Measurements from ENCODE around the gene FAM168B. TPM values are rescaled to one million over a fixed set of nuclear protein-coding genes. Genes with fewer than 3 reads are reported as not detected.
"Not testable (repeated sequence)": the region's sequence is repeated elsewhere in the genome, so short reads cannot be mapped to it uniquely, and the experiment has no call there.

FAM168B gene
- polyA plus RNA-seq, 2 of the 4 experiments (the other 2 are of a cell fraction): 83.2 to 86.8 TPM

- CTCF ChIA-PET: interaction anchor here (0.8 to 1.0 kb wide), 2 partner anchors 10 to 15 kb away, joined by 3 read pairs; no protein-coding TSS in a partner anchor
- H3K4me1 ChIP-seq; H3K9me3 ChIP-seq; DNase-seq (ENCODE audit: low read depth in 1 of 2, low spot score in 1 of 2); H3K4me2 ChIP-seq; H3K4me3 ChIP-seq; ATAC-seq; POLR2A ChIA-PET; H3K27ac ChIP-seq; FAIRE-seq: not testable (repeated sequence)
- WGBS (ENCODE audit: missing lambda C conversion rate): 90% methylated on average over 6 of the region's 6 CpGs
Measured at GRCh38 chr2:131068172-131068571, 25.1 kb downstream of the FAM168B start.

GRCh38 chr2:131067465-131068125 is 25.7 kb downstream of the FAM168B start:
- FAIRE-seq (no peak), ATAC-seq (no peak), DNase-seq (ENCODE audit: low read depth in 1 of 2, low spot score in 1 of 2) (no peak)
- ChIA-PET POLR2A (no interaction called here), CTCF (interaction anchor here (1.0 kb wide), 1 partner anchor 15 kb away, joined by 3 read pairs; no protein-coding TSS in a partner anchor)
- H3K4me2 ChIP-seq: no peak overlapping the region
- H3K4me1 ChIP-seq: no peaks in the 10 kb centered on the region
- TF ChIP-seq, protein P1, sequence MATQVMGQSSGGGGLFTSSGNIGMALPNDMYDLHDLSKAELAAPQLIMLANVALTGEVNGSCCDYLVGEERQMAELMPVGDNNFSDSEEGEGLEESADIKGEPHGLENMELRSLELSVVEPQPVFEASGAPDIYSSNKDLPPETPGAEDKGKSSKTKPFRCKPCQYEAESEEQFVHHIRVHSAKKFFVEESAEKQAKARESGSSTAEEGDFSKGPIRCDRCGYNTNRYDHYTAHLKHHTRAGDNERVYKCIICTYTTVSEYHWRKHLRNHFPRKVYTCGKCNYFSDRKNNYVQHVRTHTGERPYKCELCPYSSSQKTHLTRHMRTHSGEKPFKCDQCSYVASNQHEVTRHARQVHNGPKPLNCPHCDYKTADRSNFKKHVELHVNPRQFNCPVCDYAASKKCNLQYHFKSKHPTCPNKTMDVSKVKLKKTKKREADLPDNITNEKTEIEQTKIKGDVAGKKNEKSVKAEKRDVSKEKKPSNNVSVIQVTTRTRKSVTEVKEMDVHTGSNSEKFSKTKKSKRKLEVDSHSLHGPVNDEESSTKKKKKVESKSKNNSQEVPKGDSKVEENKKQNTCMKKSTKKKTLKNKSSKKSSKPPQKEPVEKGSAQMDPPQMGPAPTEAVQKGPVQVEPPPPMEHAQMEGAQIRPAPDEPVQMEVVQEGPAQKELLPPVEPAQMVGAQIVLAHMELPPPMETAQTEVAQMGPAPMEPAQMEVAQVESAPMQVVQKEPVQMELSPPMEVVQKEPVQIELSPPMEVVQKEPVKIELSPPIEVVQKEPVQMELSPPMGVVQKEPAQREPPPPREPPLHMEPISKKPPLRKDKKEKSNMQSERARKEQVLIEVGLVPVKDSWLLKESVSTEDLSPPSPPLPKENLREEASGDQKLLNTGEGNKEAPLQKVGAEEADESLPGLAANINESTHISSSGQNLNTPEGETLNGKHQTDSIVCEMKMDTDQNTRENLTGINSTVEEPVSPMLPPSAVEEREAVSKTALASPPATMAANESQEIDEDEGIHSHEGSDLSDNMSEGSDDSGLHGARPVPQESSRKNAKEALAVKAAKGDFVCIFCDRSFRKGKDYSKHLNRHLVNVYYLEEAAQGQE (IDR thresholded peaks at IDR 0.05): no peak
- TF ChIP-seq BHLHE40 (IDR thresholded peaks at IDR 0.05; ENCODE audit: low read depth, low read length) (no peak), HMGXB4 (CRISPR knock-in tag; IDR thresholded peaks at IDR 0.05; ENCODE audit: borderline replicate concordance) (no peak), ESRRA (IDR thresholded peaks at IDR 0.05; ENCODE audit: borderline replicate concordance, low read length) (no peak), RNF2 (IDR thresholded peaks at IDR 0.05; ENCODE audit: borderline replicate concordance, low read depth) (no peak), EHMT2 (IDR thresholded peaks at IDR 0.05; ENCODE audit: low read depth) (no peak), FOSL2 (IDR thresholded peaks at IDR 0.05) (no peak), FOSL2 (CRISPR knock-in tag; IDR thresholded peaks at IDR 0.05) (no peak)
- no peak overlapping the region for H3K27ac ChIP-seq
- no peaks in the 10 kb centered on the region for H3K9me3 ChIP-seq
- WGBS (ENCODE audit: missing lambda C conversion rate): 76% methylated on average over 2 of the region's 2 CpGs
- no peak overlapping the region for H3K4me3 ChIP-seq

DNA sequence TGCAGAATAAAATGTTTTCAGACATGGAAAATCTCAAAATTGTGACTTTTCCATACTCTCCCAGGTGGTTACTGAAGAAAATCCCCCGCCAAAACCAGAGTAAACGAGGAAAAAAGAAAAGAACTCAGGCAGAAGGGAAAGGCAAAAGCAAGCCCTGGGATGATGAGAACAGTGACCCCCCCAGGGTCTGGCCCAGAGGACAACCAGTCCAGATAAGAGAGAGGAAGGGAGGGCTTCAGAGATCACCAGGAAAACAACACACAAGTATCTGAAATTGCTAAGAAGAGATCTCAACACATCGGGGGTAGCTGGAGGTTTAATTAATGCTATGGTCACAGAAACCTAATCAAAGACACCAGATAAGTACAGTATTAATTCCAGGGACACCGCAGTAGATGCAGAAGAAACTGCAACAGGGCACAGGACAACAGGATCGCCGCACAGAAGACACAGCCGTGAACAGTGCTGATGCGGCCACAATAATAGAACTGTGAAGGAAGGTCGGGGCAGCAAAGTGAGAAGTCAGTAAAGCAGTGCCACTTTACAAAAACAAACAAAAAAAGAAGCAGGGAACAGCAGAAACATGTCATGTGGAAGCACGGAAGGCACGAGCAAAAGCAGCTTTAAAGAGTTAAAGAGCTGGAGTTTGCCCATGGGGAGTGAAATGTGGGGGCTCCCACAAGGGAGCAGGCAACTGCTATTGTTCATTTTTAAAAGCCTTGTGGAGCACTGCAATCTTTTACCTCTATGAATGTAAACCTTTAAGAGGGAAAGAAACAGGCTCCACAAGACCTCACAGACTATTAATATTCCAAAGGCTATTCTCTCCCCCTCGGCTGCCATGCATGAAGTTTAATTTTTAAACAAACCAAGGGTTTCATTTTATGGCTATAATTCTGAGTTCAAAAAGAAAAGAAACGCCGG is 28.4 kb downstream of the FAM168B start:
- no peak; a peak in 1 of 6 replicates for ATAC-seq
- WGBS (ENCODE audit: missing lambda C conversion rate): 85% methylated on average over 14 of the region's 14 CpGs
- H3K9me3 ChIP-seq: no peaks in the 10 kb centered on the region
- DNase-seq (ENCODE audit: low read depth in 1 of 2, low spot score in 1 of 2): no peak
- no peak overlapping the region for H3K27ac ChIP-seq
- H3K4me1 ChIP-seq: no peaks in the 10 kb centered on the region
- H3K4me2 ChIP-seq: no peak overlapping the region
- no peak for FAIRE-seq
- ChIA-PET POLR2A (interaction anchor here (0.6 kb wide), 1 partner anchor 28 kb away, joined by 3 read pairs; the partner anchor contains the start of gene FAM168B), CTCF (interaction anchor here (1.5 kb wide), 1 partner anchor 16 kb away, joined by 4 read pairs; no protein-coding TSS in a partner anchor)
- no peak overlapping the region for H3K4me3 ChIP-seq
- TF ChIP-seq, protein P1 (IDR thresholded peaks at IDR 0.05): no peak
- TF ChIP-seq EHF (CRISPR knock-in tag; IDR thresholded peaks at IDR 0.05): no peak
- no peak for TF ChIP-seq FOXS1 (CRISPR knock-in tag; IDR thresholded peaks at IDR 0.05)
- no peak for TF ChIP-seq KDM1A (IDR thresholded peaks at IDR 0.05; ENCODE audit: low read depth)
- no peak for TF ChIP-seq PHF8 (IDR thresholded peaks at IDR 0.05; ENCODE audit: borderline replicate concordance, low read depth)
- TF ChIP-seq, protein P2, sequence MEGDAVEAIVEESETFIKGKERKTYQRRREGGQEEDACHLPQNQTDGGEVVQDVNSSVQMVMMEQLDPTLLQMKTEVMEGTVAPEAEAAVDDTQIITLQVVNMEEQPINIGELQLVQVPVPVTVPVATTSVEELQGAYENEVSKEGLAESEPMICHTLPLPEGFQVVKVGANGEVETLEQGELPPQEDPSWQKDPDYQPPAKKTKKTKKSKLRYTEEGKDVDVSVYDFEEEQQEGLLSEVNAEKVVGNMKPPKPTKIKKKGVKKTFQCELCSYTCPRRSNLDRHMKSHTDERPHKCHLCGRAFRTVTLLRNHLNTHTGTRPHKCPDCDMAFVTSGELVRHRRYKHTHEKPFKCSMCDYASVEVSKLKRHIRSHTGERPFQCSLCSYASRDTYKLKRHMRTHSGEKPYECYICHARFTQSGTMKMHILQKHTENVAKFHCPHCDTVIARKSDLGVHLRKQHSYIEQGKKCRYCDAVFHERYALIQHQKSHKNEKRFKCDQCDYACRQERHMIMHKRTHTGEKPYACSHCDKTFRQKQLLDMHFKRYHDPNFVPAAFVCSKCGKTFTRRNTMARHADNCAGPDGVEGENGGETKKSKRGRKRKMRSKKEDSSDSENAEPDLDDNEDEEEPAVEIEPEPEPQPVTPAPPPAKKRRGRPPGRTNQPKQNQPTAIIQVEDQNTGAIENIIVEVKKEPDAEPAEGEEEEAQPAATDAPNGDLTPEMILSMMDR (IDR thresholded peaks at IDR 0.05): no peak
- no peak for TF ChIP-seq ZNF302 (CRISPR knock-in tag; IDR thresholded peaks at IDR 0.05)
- no peak for TF ChIP-seq SMC3 (IDR thresholded peaks at IDR 0.05)
- no peak for TF ChIP-seq HEYL (CRISPR knock-in tag; IDR thresholded peaks at IDR 0.05)
- TF ChIP-seq EHMT2 (IDR thresholded peaks at IDR 0.05; ENCODE audit: low read depth): no peak
- TF ChIP-seq ZC3H11A (IDR thresholded peaks at IDR 0.05): no peak
- no peak for TF ChIP-seq ZSCAN20 (CRISPR knock-in tag; IDR thresholded peaks at IDR 0.05)

Measured in A549 (cell line).